ENCODE results near the gene BTBD16. TPM values are rescaled to one million over a fixed set of nuclear protein-coding genes. Genes with fewer than 3 reads are reported as not detected.

BTBD16 gene
- total and polyA plus RNA-seq, 2 of the 4 experiments (the other 2 are of a cell fraction), result not detected

- Histone ChIP-seq H3K4ac (ENCODE audit: low read depth, low read length) (no peak overlapping the region), H3K27me3 (ENCODE audit: control insufficient read depth, insufficient read depth, low read length) (peaks cover 22% of the 10 kb centered on the region), H3K4me3 (ENCODE audit: insufficient read depth, low read depth, low read length) (no peak overlapping the region), H2BK15ac (ENCODE audit: low read depth, low read length) (no peak overlapping the region), H3K9me1 (ENCODE audit: insufficient read depth, low read length) (no peaks in the 10 kb centered on the region), H4K91ac (ENCODE audit: insufficient read depth, low read depth, low read length) (no peak overlapping the region), H2BK120ac (ENCODE audit: low read depth, low read length) (no peak overlapping the region), H4K5ac (ENCODE audit: low read depth, low read length) (no peak overlapping the region), H2AK9ac (replicated peaks; ENCODE audit: low read depth, low read length, poor library complexity) (no peak overlapping the region), H3K56ac (ENCODE audit: extremely low read depth, insufficient read depth, low read length) (no peak overlapping the region), H3K23ac (ENCODE audit: low read depth, low read length) (no peak overlapping the region), H3K4me2 (ENCODE audit: low read depth, low read length) (no peak overlapping the region), H3K9me3 (ENCODE audit: control insufficient read depth, insufficient read depth, low read length) (no peaks in the 10 kb centered on the region), H2AK5ac (ENCODE audit: low read depth, low read length) (no peak overlapping the region), H3K36me3 (ENCODE audit: control insufficient read depth, insufficient read depth, low read length) (no peaks in the 10 kb centered on the region), H2BK20ac (ENCODE audit: low read depth, low read length) (no peak overlapping the region), H3K14ac (replicated peaks; ENCODE audit: low read depth, low read length) (no peak overlapping the region), H3K79me1 (ENCODE audit: low read depth in 1 of 2, low read length in 2 of 2) (no peaks in the 10 kb centered on the region), H3K18ac (ENCODE audit: low read depth, low read length) (no peak overlapping the region), H2BK5ac (ENCODE audit: low read depth, low read length, poor library complexity, severe bottlenecking) (no peak overlapping the region), H2AFZ (replicated peaks; ENCODE audit: low read length, poor library complexity) (no peak overlapping the region), H3K27ac (ENCODE audit: insufficient read depth, low read length) (no peak overlapping the region), H4K20me1 (ENCODE audit: insufficient read depth, low read length) (no peaks in the 10 kb centered on the region), H3K4me1 (ENCODE audit: control insufficient read depth, insufficient read depth, low read length) (no peaks in the 10 kb centered on the region), H4K8ac (ENCODE audit: low read depth in 2 of 2, low read length in 2 of 2) (no peak overlapping the region), H3K9ac (ENCODE audit: low read depth, low read length) (no peak overlapping the region)
- POLR2A ChIA-PET (ENCODE audit: unreplicated experiment), result no interaction called here
- WGBS, 2 experiments (ENCODE audit: extremely low coverage in 2 of 2, insufficient read length in 1 of 2), result 29% methylated on average over 1 of the region's 6 CpGs; no CpG with 5 or more reads in 1 of the 2 experiments
- BruUV-seq (replicated peaks), result no TSS peak
- DNase-seq (no peak), ATAC-seq (ENCODE audit: low read depth) (no peak)
- in situ Hi-C loops (cut with MboI; ENCODE audit: low sequenced_read_pairs), result no loop called here
- dilution Hi-C loops (cut with HindIII; ENCODE audit: low sequenced_read_pairs, unreplicated experiment), result no loop called here
- CTCF ChIA-PET, result no interaction called here
- no peak for TF ChIP-seq MAZ (IDR thresholded peaks at IDR 0.05; ENCODE audit: borderline replicate concordance, low read depth, low read length)
- no peak for TF ChIP-seq MXI1 (IDR thresholded peaks at IDR 0.05; ENCODE audit: borderline replicate concordance, low read depth, low read length)
- TF ChIP-seq RAD21 (IDR thresholded peaks at IDR 0.05; ENCODE audit: low read length), result no peak
- TF ChIP-seq CTCF (conservative IDR thresholded peaks at IDR 0.05; ENCODE audit: low read depth, low read length), result no peak
- TF ChIP-seq FOS (IDR thresholded peaks at IDR 0.05; ENCODE audit: low read depth, low read length), result no peak
- TF ChIP-seq MAFK (IDR thresholded peaks at IDR 0.05; ENCODE audit: low read depth, low read length), result no peak
- no peak for TF ChIP-seq RFX5 (IDR thresholded peaks at IDR 0.05; ENCODE audit: low read depth, low read length)
- TF ChIP-seq, protein P1, sequence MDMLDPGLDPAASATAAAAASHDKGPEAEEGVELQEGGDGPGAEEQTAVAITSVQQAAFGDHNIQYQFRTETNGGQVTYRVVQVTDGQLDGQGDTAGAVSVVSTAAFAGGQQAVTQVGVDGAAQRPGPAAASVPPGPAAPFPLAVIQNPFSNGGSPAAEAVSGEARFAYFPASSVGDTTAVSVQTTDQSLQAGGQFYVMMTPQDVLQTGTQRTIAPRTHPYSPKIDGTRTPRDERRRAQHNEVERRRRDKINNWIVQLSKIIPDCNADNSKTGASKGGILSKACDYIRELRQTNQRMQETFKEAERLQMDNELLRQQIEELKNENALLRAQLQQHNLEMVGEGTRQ (IDR thresholded peaks at IDR 0.05; ENCODE audit: low read depth, low read length), result no peak
- TF ChIP-seq CHD1 (IDR thresholded peaks at IDR 0.05; ENCODE audit: low read depth, low read length), result no peak
- TF ChIP-seq RCOR1 (IDR thresholded peaks at IDR 0.05; ENCODE audit: insufficient replicate concordance, low read length), result no peak
- no peak for TF ChIP-seq POLR2A (IDR thresholded peaks at IDR 0.05; ENCODE audit: low read depth, low read length)
- intact Hi-C loops (cut with micrococcal nuclease), result no loop called here
Observed at GRCh38 chr10:122363722-122364463, 92.8 kb downstream of the BTBD16 start.

All from IMR-90 (cell line).